GM21619 (cell line): ENCODE data around the gene GUCA2B.

Experiments used
- ATAC-seq: cut with Tn5 transposase; IDR thresholded peaks from one replicate; pipeline ENCODE4 v1.9.1; 2021; ENCODE audit not compliant: unreplicated experiment

Gene GUCA2B

DNA sequence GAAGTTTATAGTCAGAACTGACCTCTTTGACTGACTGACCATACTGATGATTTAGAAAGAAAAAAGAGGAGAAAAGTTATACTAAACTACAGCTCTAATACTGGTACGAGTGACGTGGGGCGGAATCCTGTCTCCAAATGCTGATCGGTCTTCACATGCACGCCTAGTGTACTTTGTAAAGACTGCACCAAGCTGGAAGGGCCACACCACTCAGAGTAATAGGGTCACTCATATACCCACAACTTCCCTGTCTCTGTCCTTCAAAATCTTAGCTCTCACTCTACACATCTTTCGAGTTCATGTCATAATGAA lies 30.7 kb downstream of the GUCA2B start:
- no peak for ATAC-seq

DNA sequence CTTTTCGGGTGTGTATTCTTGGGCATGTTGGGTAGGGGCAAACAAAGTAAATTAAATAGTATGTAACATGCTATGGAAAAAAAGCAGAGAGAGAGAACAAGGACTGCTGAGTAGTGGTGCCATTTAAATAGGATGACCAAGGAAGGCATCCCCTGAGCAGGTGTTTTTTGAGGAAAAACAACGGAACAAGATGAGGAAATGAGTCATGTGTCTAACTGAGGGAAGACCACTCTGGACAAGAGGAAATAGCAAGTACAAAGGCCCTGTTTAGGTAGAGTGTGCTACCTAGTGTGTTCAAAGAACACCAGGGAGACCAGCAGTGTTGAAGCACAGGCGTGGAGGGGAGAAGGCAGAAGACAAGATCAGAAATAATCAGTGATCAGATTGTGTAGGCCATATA lies 31.4 kb downstream of the GUCA2B start:
- ATAC-seq = no peak

DNA sequence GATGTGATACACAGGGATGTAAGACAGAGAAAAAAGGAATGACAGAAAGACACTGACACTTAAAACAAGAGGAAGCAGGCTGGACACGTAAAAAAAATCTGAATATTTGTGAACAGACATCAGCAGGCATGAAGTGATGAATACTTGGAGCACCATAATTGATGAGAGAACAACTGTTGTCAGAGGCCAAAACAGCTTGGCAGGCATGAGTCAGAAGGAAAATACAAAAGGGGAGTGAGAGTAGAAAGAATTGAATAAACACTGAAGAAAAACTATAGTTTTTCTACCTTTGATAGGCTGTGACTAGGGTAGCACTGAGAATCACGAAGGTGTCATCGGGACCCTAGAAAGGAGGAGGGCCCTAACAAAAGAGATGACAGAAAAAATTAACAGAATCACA lies 32.9 kb downstream of the GUCA2B start:
- ATAC-seq = no peak

DNA sequence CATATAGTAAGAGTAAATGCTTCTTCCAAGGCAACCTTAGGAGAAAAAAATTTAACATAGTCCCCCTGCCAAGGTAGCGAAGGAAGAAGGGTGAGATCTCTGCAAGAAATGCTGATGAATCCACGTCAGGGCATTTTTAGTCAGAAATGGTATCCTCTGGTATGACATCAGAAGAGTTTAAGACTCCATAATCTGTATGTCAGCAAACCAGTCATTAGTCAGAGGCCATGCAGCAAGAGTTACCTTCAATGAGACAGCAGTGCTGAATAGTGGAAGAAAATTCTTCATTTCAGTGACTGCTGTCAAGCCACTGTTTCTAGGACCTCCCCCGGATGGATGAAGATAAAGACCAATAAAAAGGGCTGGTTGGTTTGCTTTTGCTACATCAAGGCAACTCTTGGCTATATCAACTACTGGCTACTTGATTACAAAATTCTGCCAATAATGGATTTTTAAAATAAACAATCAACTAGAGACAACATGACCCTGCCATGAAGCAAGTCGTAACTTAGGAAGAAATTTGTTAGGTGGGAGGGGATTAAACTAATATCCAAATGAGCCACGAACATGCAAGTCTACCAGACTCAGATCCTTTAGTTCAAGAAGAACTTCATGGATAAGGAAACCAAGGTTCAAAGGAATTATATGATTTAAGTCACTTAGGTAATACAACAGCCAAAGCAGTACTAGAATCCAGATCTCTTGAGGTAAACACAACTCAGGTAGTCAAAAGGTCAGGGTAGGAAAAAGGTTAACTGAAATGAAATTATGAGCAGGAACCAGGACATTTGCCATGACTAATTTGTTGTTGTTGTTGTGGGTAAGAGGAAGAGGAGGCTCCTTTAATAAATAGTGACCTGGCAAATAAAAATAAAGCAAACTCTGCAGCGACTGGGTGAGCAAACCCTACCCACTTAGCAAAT lies 37.0 kb downstream of the GUCA2B start:
- ATAC-seq = no peak

DNA sequence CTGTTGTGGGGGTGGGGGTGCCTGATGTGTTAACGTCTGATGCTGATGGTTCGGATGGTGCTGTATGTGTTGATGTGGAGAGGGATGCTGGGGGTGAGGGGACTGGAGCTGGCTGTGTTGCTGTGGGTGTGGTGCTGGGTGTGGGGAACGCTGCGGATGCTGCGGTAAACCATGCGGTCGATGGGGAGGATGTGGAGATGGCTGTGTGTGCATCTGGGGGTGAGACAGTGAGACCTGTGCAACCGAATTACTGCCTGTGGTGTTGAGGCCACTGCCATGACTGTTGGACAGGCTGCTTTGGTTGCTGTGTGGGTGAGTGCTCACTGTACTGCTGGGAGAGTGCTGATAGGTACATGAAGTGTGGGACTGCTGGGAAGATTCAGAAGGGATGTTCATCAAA lies 38.1 kb downstream of the GUCA2B start:
- ATAC-seq = no peak

DNA sequence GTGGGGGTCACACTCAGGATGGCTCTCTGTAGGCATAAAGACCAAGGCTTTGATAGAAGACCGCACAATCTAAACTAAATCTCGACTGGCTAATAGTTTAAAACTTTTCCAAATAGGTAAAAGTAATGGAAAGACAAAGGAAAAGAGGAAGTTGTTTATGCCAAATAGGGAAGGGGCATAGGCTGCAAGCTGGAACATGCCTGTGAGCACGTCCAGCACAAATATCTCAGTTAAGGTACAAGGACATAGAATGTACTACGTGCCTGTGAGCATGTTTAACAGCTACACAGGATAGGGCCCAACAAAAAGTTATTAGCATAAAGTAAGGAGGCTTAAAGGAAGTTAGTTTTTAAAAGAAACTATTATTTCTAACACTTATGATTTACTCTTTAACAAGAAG lies 38.9 kb downstream of the GUCA2B start:
- no peak for ATAC-seq

DNA sequence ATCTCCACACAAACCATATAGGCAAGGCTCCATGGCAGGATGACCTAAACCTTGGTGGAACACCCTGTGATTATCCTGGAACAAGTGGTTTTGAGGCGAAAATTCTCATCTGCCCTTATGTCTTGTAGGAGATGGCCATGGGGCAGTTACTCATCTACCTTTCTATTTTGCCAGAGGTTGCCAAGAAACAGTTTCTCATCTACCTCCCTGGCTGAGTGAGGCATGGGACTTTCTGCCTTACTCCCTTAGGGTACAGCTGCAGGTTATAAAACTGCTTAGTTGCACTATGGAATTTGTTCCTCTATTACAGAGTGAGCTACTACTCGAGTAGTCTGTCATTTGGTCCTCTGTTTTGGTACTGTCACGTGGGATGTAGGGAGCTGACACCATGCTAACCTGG lies 42.6 kb downstream of the GUCA2B start:
- no peak for ATAC-seq

DNA sequence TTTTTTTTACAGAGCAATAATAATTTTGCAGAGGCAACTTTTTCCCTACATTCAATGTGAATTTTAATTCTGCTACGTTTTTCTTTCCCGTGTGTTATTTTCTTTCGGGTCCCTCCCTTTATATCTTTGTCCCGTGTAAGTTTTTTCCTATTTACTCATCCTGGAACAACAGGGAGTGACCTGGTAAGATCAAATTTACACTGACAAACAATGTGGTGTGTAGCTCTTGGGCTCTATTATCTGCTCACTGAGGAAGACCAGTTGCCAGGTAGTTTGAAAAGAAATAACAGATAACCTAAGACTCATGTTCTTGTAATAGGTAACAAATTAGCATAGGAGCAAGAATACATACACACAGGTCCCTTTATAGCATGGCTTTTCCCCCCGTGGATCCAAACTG lies 45.0 kb downstream of the GUCA2B start:
- ATAC-seq = no peak

DNA sequence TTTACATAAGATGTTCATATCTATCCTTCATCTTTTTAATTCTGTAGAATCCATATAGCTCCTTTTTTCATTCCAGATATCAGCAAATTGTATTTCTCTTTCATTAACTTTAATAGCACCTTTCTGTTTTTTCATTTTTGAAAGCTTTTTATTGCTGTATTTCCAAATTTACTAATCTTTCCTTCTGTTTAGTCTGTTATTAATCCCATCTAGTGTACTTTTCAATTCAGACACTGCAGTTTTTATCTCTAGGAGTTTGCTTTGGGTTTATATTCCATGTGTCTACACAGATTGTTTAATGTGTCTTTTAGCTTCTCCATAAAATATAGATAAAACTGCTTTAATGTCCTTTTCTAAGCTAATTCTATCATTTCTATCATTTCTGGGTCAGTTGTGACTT lies 48.8 kb downstream of the GUCA2B start:
- ATAC-seq = no peak
